CD14-positive monocyte (primary cell): Measurements from ENCODE around the gene DNAJC19. TPM values are rescaled to one million over a fixed set of nuclear protein-coding genes. Genes with fewer than 3 reads are reported as not detected.

Source experiments
- DNase-seq, 3 donors: peaks; one replicate each; pipeline ENCODE4 v3.0.0-alpha.2; 2011 to 2022
- H2AFZ ChIP-seq: 2 replicates; pipeline ENCODE4 v1.6.0; 2012; ENCODE audit warnings: mild to moderate bottlenecking, low read depth, low read length, inconsistent platforms; ENCODE audit not compliant: insufficient read depth, poor library complexity, severe bottlenecking
- H3K27ac ChIP-seq, 2 donors: 1 replicate in 1 of 2; 2 replicates in 1 of 2; pipeline ENCODE4 v1.5.1; 2012 to 2013; ENCODE audit warnings: low read length in 2 of 2, control low read depth in 1 of 2, inconsistent platforms in 1 of 2, low read depth in 1 of 2, mild to moderate bottlenecking in 1 of 2
- H3K27me3 ChIP-seq, 2 donors: one replicate each; pipeline versions ENCODE4 v1.6.0 to v1.6.1; 2011 to 2013; ENCODE audit warnings: low read length in 2 of 2; ENCODE audit not compliant: control insufficient read depth in 2 of 2, insufficient read depth in 2 of 2
- H3K36me3 ChIP-seq, 2 donors: replicated peaks in 1 of 2; 1 replicate in 1 of 2; 2 replicates in 1 of 2; pipeline versions ENCODE4 v1.5.1 to v1.6.1; 2012 to 2013; ENCODE audit warnings: low read length in 2 of 2, control low read depth in 1 of 2, inconsistent platforms in 1 of 2, mild to moderate bottlenecking in 1 of 2; ENCODE audit not compliant: insufficient read depth in 2 of 2, control insufficient read depth in 1 of 2
- H3K4me1 ChIP-seq, 2 donors: 1 replicate in 1 of 2; 2 replicates in 1 of 2; pipeline versions ENCODE4 v1.5.1 to v1.6.1; 2012 to 2013; ENCODE audit warnings: low read length in 2 of 2, control low read depth in 1 of 2, inconsistent platforms in 1 of 2, mild to moderate bottlenecking in 1 of 2, moderate library complexity in 1 of 2; ENCODE audit not compliant: insufficient read depth in 2 of 2, control insufficient read depth in 1 of 2
- H3K4me2 ChIP-seq: replicated peaks from 2 replicates; pipeline ENCODE3; 2012; ENCODE audit warnings: low read length, moderate library complexity, mild to moderate bottlenecking; ENCODE audit not compliant: poor library complexity, severe bottlenecking; ENCODE audit errors: extremely low read depth
- H3K4me3 ChIP-seq, 3 experiments: fragments of 200-600 bp in 1 of 3; sonication (generic) in 1 of 3; replicated peaks in 1 of 3; 1 replicate in 2 of 3; 2 replicates in 1 of 3; pipeline ENCODE4 v1.5.1; 2011 to 2013; ENCODE audit warnings: low read length in 3 of 3, mild to moderate bottlenecking in 3 of 3, control low read depth in 2 of 3, low read depth in 2 of 3, inconsistent platforms in 1 of 3, moderate library complexity in 1 of 3
- H3K79me2 ChIP-seq: 2 replicates; pipeline ENCODE4 v1.6.0; 2012; ENCODE audit warnings: mild to moderate bottlenecking, control low read depth, inconsistent platforms, low read length, moderate library complexity; ENCODE audit not compliant: insufficient read depth
- H3K9ac ChIP-seq: 2 replicates; pipeline ENCODE4 v1.6.0; 2017; ENCODE audit warnings: low read length, mild to moderate bottlenecking; ENCODE audit not compliant: insufficient read depth, poor library complexity, severe bottlenecking
- H3K9me3 ChIP-seq, 2 donors: replicated peaks in 1 of 2; 1 replicate in 1 of 2; 2 replicates in 1 of 2; pipeline versions ENCODE4 v1.5.1 to v1.6.1; 2012 to 2013; ENCODE audit warnings: low read length in 2 of 2, control low read depth in 1 of 2; ENCODE audit not compliant: control insufficient read depth in 1 of 2, insufficient read depth in 1 of 2
- H4K20me1 ChIP-seq: 2 replicates; pipeline ENCODE4 v1.6.0; 2012; ENCODE audit warnings: mild to moderate bottlenecking, low read length, control low read depth, moderate library complexity; ENCODE audit not compliant: insufficient read depth
- H3K27ac Mint-ChIP-seq, 7 donors: one replicate each; pipeline ENCODE4 v1.8.0; 2020; ENCODE audit warnings: mild to moderate bottlenecking in 7 of 7, mixed read lengths in 7 of 7, moderate library complexity in 6 of 7, inconsistent platforms in 2 of 7
- H3K27me3 Mint-ChIP-seq, 3 donors: one replicate each; pipeline ENCODE4 v1.8.0; 2021 to 2022; ENCODE audit warnings: low read depth in 3 of 3, mild to moderate bottlenecking in 3 of 3, mixed read lengths in 3 of 3, moderate library complexity in 3 of 3, inconsistent platforms in 1 of 3
- H3K36me3 Mint-ChIP-seq, 2 donors: one replicate each; pipeline ENCODE4 v1.8.0; 2020; ENCODE audit warnings: mixed read lengths in 2 of 2, inconsistent platforms in 1 of 2, mild to moderate bottlenecking in 1 of 2
- H3K4me1 Mint-ChIP-seq: one replicate; pipeline ENCODE4 v1.8.0; 2020; ENCODE audit warnings: mild to moderate bottlenecking, mixed read lengths
- H3K4me3 Mint-ChIP-seq, 2 donors: one replicate each; pipeline ENCODE4 v1.8.0; 2020; ENCODE audit warnings: mild to moderate bottlenecking in 2 of 2, mixed read lengths in 2 of 2, moderate library complexity in 1 of 2
- H3K9me3 Mint-ChIP-seq, 7 donors: one replicate each; pipeline ENCODE4 v1.8.0; 2020 to 2022; ENCODE audit warnings: mixed read lengths in 7 of 7, mild to moderate bottlenecking in 6 of 7, moderate library complexity in 6 of 7, inconsistent platforms in 2 of 7
- CTCF ChIP-seq: fragments of 200-600 bp; IDR thresholded peaks from one replicate; pipeline ENCODE4 v1.8.0; 2022; ENCODE audit warnings: antibody characterized with exemption, mild to moderate bottlenecking
- WGBS: methylation state at CpG from one replicate; pipeline ENCODE4 v1.1.5; 2013; ENCODE audit warnings: missing lambda C conversion rate; ENCODE audit not compliant: insufficient coverage; 5-methylcytosine and 5-hydroxymethylcytosine counted together
- intact Hi-C, 2 donors: fragments of 100-400 bp; cut with micrococcal nuclease; formaldehyde crosslinking; loops; one replicate each; pipeline versions ENCODE4 v1.15.0 to v1.15.1; 2023
- polyA plus RNA-seq, 3 donors: library from polyadenylated mRNA; depleted of rRNA in 1 of 3; unstranded in 2 of 3; stranded (reverse) in 1 of 3; fragments of 300-500 nt in 2 of 3; fragments of >200 nt in 1 of 3; fragmentation: Illumina TruSeq in 2 of 3; gene quantifications; 1 replicate in 2 of 3; 2 replicates in 1 of 3; pipeline ENCODE4 v1.2.3, GENCODE V29; 2012 to 2021

The DNAJC19 gene
- polyA plus RNA-seq, 3 donors, result 10.7 to 44.7 (median 44.0) TPM

DNA sequence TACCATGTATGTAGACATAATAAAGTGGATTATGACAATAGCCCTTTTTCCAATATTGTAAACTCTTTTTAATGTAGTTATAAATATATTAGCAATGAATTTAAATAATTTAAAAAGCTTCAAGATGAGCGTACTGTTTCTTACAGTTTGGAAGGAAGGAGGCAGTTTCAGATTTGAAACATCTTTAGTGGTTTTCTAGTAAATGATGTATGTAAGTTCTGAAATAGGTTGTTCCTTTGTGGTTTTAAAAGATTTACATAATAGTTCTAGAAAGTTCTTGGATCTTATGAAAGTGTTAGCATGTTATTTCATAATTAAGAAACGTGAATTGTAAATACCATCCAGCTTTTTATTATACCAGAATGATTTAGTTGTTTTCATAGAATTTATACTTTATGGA is 16.0 kb downstream of the DNAJC19 start:
- no peak for TF ChIP-seq CTCF
- DNase-seq, result no peak
- H3K27ac Mint-ChIP-seq, result no peak overlapping the region
- no peak overlapping the region for H3K9ac ChIP-seq
- no peak overlapping the region for H3K4me2 ChIP-seq
- no peak overlapping the region for H3K4me3 Mint-ChIP-seq
- H3K4me3 ChIP-seq, result no peak overlapping the region
- intact Hi-C loops, result no loop called here
- no peaks in the 10 kb centered on the region for H4K20me1 ChIP-seq
- WGBS, result no CpG with 5 or more reads among the region's 2 CpGs
- H3K27me3 Mint-ChIP-seq, result no peaks in the 10 kb centered on the region
- no peak overlapping the region for H3K27ac ChIP-seq
- no peak overlapping the region for H2AFZ ChIP-seq
- H3K9me3 ChIP-seq, result no peaks in the 10 kb centered on the region
- peaks cover 4% of the 10 kb centered on the region for H3K4me1 Mint-ChIP-seq
- H3K79me2 ChIP-seq, result no peaks in the 10 kb centered on the region
- peaks cover 64 to 89% of the 10 kb centered on the region in 2 donors for H3K36me3 ChIP-seq
- H3K9me3 Mint-ChIP-seq, result no peaks in the 10 kb centered on the region
- peaks cover 59 to 79% of the 10 kb centered on the region in 2 donors for H3K36me3 Mint-ChIP-seq
- peaks cover 0 to 4% of the 10 kb centered on the region in 2 donors for H3K4me1 ChIP-seq
- no peaks in the 10 kb centered on the region for H3K27me3 ChIP-seq

- no peaks in the 10 kb centered on the region for H3K79me2 ChIP-seq
- peaks cover 4% of the 10 kb centered on the region for H3K4me1 Mint-ChIP-seq
- H3K36me3 Mint-ChIP-seq, result peaks cover 55 to 72% of the 10 kb centered on the region in 2 donors
- H3K9ac ChIP-seq, result no peak overlapping the region
- no peaks in the 10 kb centered on the region for H3K27me3 ChIP-seq
- H3K36me3 ChIP-seq, result peaks cover 68 to 90% of the 10 kb centered on the region in 2 donors
- peaks cover 0 to 4% of the 10 kb centered on the region in 2 donors for H3K4me1 ChIP-seq
- H3K27ac ChIP-seq, result no peak overlapping the region
- intact Hi-C loops, result no loop called here
- H3K9me3 Mint-ChIP-seq, result no peaks in the 10 kb centered on the region
- H3K4me2 ChIP-seq, result no peak overlapping the region
- 97% methylated on average over 6 of the region's 6 CpGs for WGBS
- no peak overlapping the region for H3K27ac Mint-ChIP-seq
- H3K9me3 ChIP-seq, result no peaks in the 10 kb centered on the region
- no peaks in the 10 kb centered on the region for H3K27me3 Mint-ChIP-seq
- no peak overlapping the region for H3K4me3 Mint-ChIP-seq
- TF ChIP-seq CTCF, result no peak
- no peaks in the 10 kb centered on the region for H4K20me1 ChIP-seq
- no peak overlapping the region for H2AFZ ChIP-seq
- no peak for DNase-seq
- no peak overlapping the region for H3K4me3 ChIP-seq
Measured at GRCh38 chr3:180970931-180971330, 18.6 kb downstream of the DNAJC19 start.
